ENCODE data around the gene ARHGDIB. TPM values are rescaled to one million over a fixed set of nuclear protein-coding genes. Genes with fewer than 3 reads are reported as not detected.

ARHGDIB gene
- total RNA-seq, 2 experiments from 2014 or later = 569 to 737 TPM

DNA sequence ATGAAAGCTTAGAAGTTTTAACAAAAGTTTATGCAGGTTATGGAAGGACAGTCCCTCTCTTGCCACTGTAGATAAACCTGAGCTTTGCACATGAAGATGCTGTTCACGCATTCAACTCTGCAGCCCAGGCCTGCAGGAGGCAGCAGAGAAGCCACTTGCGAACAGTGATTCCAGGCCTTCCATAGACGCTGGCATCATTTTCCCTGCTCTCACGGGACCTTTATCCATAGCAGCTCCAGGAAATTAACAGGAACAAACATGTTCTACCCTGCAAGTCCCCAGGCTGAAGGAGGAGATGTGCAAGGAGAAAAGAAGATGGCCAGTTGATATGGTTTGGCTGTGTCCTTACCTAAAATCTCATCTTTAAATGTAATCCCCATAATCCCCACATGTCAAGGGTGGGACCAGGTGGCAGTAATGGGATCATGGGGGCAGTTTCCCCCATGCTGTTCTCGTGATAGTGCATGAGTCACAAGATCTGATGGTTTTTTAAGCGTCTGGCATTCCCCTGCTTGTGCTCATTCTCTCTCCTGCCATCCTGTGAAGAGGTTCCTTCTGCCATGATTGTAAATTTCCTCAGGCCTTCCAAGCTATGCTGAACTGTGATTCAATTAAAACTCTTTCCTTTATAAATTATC lies 25.1 kb downstream of the ARHGDIB start:
- Histone ChIP-seq H3K79me2 (ENCODE audit: insufficient read depth, low read depth, low read length) (no peaks in the 10 kb centered on the region), H3K4me3 (ENCODE audit: low read depth, low read length, poor library complexity, severe bottlenecking) (no peak overlapping the region), H2AFZ (ENCODE audit: low read length) (no peak overlapping the region), H3K36me3 (ENCODE audit: insufficient read depth, low read length) (peaks cover 68% of the 10 kb centered on the region), H3K27ac (ENCODE audit: low read depth, low read length, poor library complexity, severe bottlenecking) (no peak overlapping the region), H3K9me2 (ENCODE audit: insufficient read depth, low read length) (no peaks in the 10 kb centered on the region), H3K9me3 (ENCODE audit: low read length) (no peaks in the 10 kb centered on the region; the same call in 1 of the 2 replicates), H3K4me1 (ENCODE audit: insufficient read depth, low read length, poor library complexity, severe bottlenecking) (peaks cover 5% of the 10 kb centered on the region), H4K20me1 (ENCODE audit: insufficient read depth, low read length) (no peaks in the 10 kb centered on the region), H3K4me2 (ENCODE audit: low read length) (no peak overlapping the region)
- no peak for TF ChIP-seq EZH2phosphoT487 (IDR thresholded peaks at IDR 0.05; ENCODE audit: borderline replicate concordance, low read depth, low read length)
- TF ChIP-seq, protein P1, sequence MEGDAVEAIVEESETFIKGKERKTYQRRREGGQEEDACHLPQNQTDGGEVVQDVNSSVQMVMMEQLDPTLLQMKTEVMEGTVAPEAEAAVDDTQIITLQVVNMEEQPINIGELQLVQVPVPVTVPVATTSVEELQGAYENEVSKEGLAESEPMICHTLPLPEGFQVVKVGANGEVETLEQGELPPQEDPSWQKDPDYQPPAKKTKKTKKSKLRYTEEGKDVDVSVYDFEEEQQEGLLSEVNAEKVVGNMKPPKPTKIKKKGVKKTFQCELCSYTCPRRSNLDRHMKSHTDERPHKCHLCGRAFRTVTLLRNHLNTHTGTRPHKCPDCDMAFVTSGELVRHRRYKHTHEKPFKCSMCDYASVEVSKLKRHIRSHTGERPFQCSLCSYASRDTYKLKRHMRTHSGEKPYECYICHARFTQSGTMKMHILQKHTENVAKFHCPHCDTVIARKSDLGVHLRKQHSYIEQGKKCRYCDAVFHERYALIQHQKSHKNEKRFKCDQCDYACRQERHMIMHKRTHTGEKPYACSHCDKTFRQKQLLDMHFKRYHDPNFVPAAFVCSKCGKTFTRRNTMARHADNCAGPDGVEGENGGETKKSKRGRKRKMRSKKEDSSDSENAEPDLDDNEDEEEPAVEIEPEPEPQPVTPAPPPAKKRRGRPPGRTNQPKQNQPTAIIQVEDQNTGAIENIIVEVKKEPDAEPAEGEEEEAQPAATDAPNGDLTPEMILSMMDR (conservative IDR thresholded peaks at IDR 0.05; ENCODE audit: low read length) = peak; percentile 55
- no peak for DNase-seq (ENCODE audit: low spot score)
- no TSS peak for BruUV-seq (replicated peaks)
- ChIA-PET POLR2A (interaction anchor here (0.7 to 1.6 kb wide), 5 partner anchors 10 to 134 kb away, joined by 3 to 4 read pairs (median 3); no protein-coding TSS in a partner anchor), CTCF (ENCODE audit: unreplicated experiment) (no interaction called here)
- intact Hi-C loops (cut with micrococcal nuclease; ENCODE audit: unreplicated experiment) = loop anchor here (5.0 kb wide), 1 partner anchor 61 kb away; no protein-coding TSS in a partner anchor

DNA sequence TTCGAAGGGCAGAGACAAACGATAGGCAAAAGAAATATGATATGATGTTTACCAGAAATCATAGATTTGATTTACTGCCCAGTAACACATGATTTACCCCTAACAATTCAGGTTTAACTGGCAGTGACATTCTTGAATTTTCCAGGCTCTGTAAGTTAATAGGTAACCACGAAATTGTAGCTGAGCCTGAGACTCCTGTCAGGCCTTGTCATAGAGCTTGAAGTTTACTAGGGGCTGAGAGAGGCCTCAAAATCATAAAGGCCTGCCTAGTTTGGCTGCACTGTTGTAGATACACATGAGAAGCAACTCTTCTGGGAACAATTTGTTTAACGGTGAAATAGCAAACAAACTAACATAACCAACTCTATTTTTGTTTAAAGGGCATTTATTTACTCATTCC lies 26.4 kb downstream of the ARHGDIB start:
- Histone ChIP-seq H3K4me3 (ENCODE audit: low read depth, low read length, poor library complexity, severe bottlenecking) (no peak overlapping the region), H2AFZ (ENCODE audit: low read length) (no peak overlapping the region), H3K36me3 (ENCODE audit: insufficient read depth, low read length) (peaks cover 55% of the 10 kb centered on the region), H3K27ac (ENCODE audit: low read depth, low read length, poor library complexity, severe bottlenecking) (no peak overlapping the region), H4K20me1 (ENCODE audit: insufficient read depth, low read length) (no peaks in the 10 kb centered on the region), H3K9me2 (ENCODE audit: insufficient read depth, low read length) (no peaks in the 10 kb centered on the region), H3K79me2 (ENCODE audit: insufficient read depth, low read depth, low read length) (no peaks in the 10 kb centered on the region), H3K4me1 (ENCODE audit: insufficient read depth, low read length, poor library complexity, severe bottlenecking) (peaks cover 5% of the 10 kb centered on the region), H3K4me2 (ENCODE audit: low read length) (no peak overlapping the region), H3K9me3 (ENCODE audit: low read length) (no peaks in the 10 kb centered on the region; the same call in 1 of the 2 replicates)
- TF ChIP-seq, protein P1 (conservative IDR thresholded peaks at IDR 0.05; ENCODE audit: low read length) = no peak
- no peak for TF ChIP-seq EZH2phosphoT487 (IDR thresholded peaks at IDR 0.05; ENCODE audit: borderline replicate concordance, low read depth, low read length)
- POLR2A ChIA-PET = interaction anchor here (0.6 to 1.5 kb wide), 2 partner anchors 10 to 26 kb away, joined by 4 read pairs; partner anchors contain the start of gene ARHGDIB
- no peak for DNase-seq (ENCODE audit: low spot score)
- intact Hi-C loops (cut with micrococcal nuclease; ENCODE audit: unreplicated experiment) = loop anchor here (5.0 kb wide), 1 partner anchor 62 kb away; no protein-coding TSS in a partner anchor
- BruUV-seq (replicated peaks) = no TSS peak
- CTCF ChIA-PET (ENCODE audit: unreplicated experiment) = no interaction called here

DNA sequence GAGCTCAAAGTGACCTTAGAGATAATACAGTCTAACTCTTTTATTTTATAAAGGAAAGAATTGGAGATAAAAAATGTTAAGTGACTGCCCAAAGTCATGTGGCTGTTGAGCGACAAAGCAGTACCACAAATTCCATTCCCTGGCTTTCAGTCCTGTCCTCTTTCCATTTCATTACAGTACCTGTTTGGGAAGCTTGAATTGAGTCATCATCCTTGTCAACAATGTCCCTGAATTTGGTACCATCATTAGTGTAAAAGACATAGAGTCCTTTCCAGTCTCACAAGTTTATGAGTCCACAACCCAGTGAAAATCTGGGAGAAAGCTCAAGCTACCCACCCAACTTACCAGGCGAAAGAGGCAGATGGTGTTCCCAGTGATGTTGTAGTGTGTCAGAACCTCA lies 26.9 kb downstream of the ARHGDIB start:
- ChIA-PET POLR2A (interaction anchor here (0.7 kb wide), 1 partner anchor 127 kb away, joined by 4 read pairs; no protein-coding TSS in a partner anchor), CTCF (ENCODE audit: unreplicated experiment) (no interaction called here)
- TF ChIP-seq EZH2phosphoT487 (IDR thresholded peaks at IDR 0.05; ENCODE audit: borderline replicate concordance, low read depth, low read length) = no peak
- TF ChIP-seq, protein P1 (conservative IDR thresholded peaks at IDR 0.05; ENCODE audit: low read length) = no peak
- DNase-seq (ENCODE audit: low spot score) = no peak
- no peaks in the 10 kb centered on the region for H3K79me2 ChIP-seq (ENCODE audit: insufficient read depth, low read depth, low read length)
- H3K9me2 ChIP-seq (ENCODE audit: insufficient read depth, low read length) = no peaks in the 10 kb centered on the region
- no peaks in the 10 kb centered on the region; the same call in 1 of the 2 replicates for H3K9me3 ChIP-seq (ENCODE audit: low read length)
- H3K4me1 ChIP-seq (ENCODE audit: insufficient read depth, low read length, poor library complexity, severe bottlenecking) = peaks cover 4% of the 10 kb centered on the region
- peaks cover 50% of the 10 kb centered on the region for H3K36me3 ChIP-seq (ENCODE audit: insufficient read depth, low read length)
- no peaks in the 10 kb centered on the region for H4K20me1 ChIP-seq (ENCODE audit: insufficient read depth, low read length)
- H3K4me2 ChIP-seq (ENCODE audit: low read length) = no peak overlapping the region
- H3K4me3 ChIP-seq (ENCODE audit: low read depth, low read length, poor library complexity, severe bottlenecking) = no peak overlapping the region
- H2AFZ ChIP-seq (ENCODE audit: low read length) = no peak overlapping the region
- intact Hi-C loops (cut with micrococcal nuclease; ENCODE audit: unreplicated experiment) = loop anchor here (5.0 kb wide), 1 partner anchor 47 kb away; the partner anchor contains the start of gene MGP
- no TSS peak for BruUV-seq (replicated peaks)
- no peak overlapping the region for H3K27ac ChIP-seq (ENCODE audit: low read depth, low read length, poor library complexity, severe bottlenecking)

Measured in OCI-LY7 (cell line).